Endothelial cell of umbilical vein (primary cell): ENCODE measurements around the gene CCS. TPM values are rescaled to one million over a fixed set of nuclear protein-coding genes. Genes with fewer than 3 reads are reported as not detected.

Source experiments
- BruUV-seq: library from RNA; stranded (reverse); fragments of 400-500 nt; replicated peaks from 2 replicates; lab custom pipeline; 2021; lab: Mats Ljungman, UMichigan
- CTCF ChIA-PET: fragments of 300-600, 350-600 bp; sonication (Branson Sonifier 250); formaldehyde crosslinking; loops from one replicate; lab custom pipeline; 2021; ENCODE audit warnings: antibody characterized with exemption, inconsistent platforms; lab: Charles Lee
- POLR2A ChIA-PET: fragments of 300-600, 350-600 bp; sonication (Branson Sonifier 250); formaldehyde crosslinking; loops from one replicate; lab custom pipeline; 2021; ENCODE audit warnings: antibody characterized with exemption, inconsistent platforms; lab: Charles Lee
- DNase-seq: peaks from one replicate; pipeline ENCODE4 v3.0.0-alpha.2; 2011; ENCODE audit warnings: low read depth, low spot score
- FAIRE-seq: peaks from 2 replicates; lab custom pipeline; 2011; peaks lifted over from hg19 to GRCh38; lab: Jason Lieb, UNC
- H2AFZ ChIP-seq: 2 replicates; pipeline ENCODE4 v1.6.0; 2012; ENCODE audit warnings: low read depth, low read length, control low read depth, inconsistent platforms
- H3K27ac ChIP-seq: 2 replicates; pipeline ENCODE4 v1.5.1; 2011; ENCODE audit warnings: low read depth, mild to moderate bottlenecking, control low read depth, low read length, moderate library complexity; ENCODE audit not compliant: insufficient read depth
- H3K27me3 ChIP-seq, 2 experiments: 2 replicates each; pipeline versions ENCODE4 v1.6.0 to v1.6.1; 2011; ENCODE audit warnings: low read length in 2 of 2, mixed read lengths in 1 of 2; ENCODE audit not compliant: control insufficient read depth in 2 of 2, insufficient read depth in 2 of 2
- H3K36me3 ChIP-seq, 2 experiments: 2 replicates in 1 of 2; 3 replicates in 1 of 2; pipeline ENCODE4 v1.5.1; 2011; ENCODE audit warnings: low read length in 2 of 2, mild to moderate bottlenecking in 1 of 2, moderate library complexity in 1 of 2; ENCODE audit not compliant: control insufficient read depth in 2 of 2, insufficient read depth in 2 of 2; ENCODE audit errors: extremely low read depth in 1 of 2
- H3K4me1 ChIP-seq: 3 replicates; pipeline ENCODE4 v1.5.1; 2011; ENCODE audit warnings: mild to moderate bottlenecking, low read length; ENCODE audit not compliant: control insufficient read depth, insufficient read depth; ENCODE audit errors: extremely low read depth
- H3K4me2 ChIP-seq: 2 replicates; pipeline ENCODE4 v1.6.1; 2011; ENCODE audit warnings: low read length, control low read depth, mixed read lengths; ENCODE audit not compliant: insufficient read depth
- H3K4me3 ChIP-seq, 3 experiments: fragments of 200-600 bp in 1 of 3; sonication (generic), shearing (Covaris generic) in 1 of 3; replicated peaks in 1 of 3; 2 replicates each; pipeline ENCODE4 v1.5.1; 2011 to 2016; ENCODE audit warnings: control low read depth in 3 of 3, low read length in 3 of 3, mild to moderate bottlenecking in 2 of 3, inconsistent platforms in 1 of 3, low read depth in 1 of 3, moderate library complexity in 1 of 3; ENCODE audit not compliant: insufficient read depth in 1 of 3
- H3K79me2 ChIP-seq: 2 replicates; pipeline ENCODE4 v1.6.0; 2012; ENCODE audit warnings: low read length, inconsistent platforms; ENCODE audit not compliant: control insufficient read depth, insufficient read depth
- H3K9ac ChIP-seq: replicated peaks from 2 replicates; pipeline ENCODE3; 2011; ENCODE audit warnings: low read length, control low read depth; ENCODE audit not compliant: insufficient read depth; ENCODE audit errors: extremely low read depth
- H3K9me1 ChIP-seq: replicated peaks from 3 replicates; pipeline ENCODE4 v1.6.0; 2011; ENCODE audit warnings: mild to moderate bottlenecking, low read length; ENCODE audit not compliant: control insufficient read depth, insufficient read depth; ENCODE audit errors: extremely low read depth
- H3K9me3 ChIP-seq: replicated peaks from 2 replicates; pipeline ENCODE4 v1.5.1; 2012; ENCODE audit warnings: low read length, inconsistent platforms; ENCODE audit not compliant: control insufficient read depth, insufficient read depth
- H4K20me1 ChIP-seq: replicated peaks from 2 replicates; pipeline ENCODE3; 2011; ENCODE audit warnings: mild to moderate bottlenecking, low read length; ENCODE audit not compliant: control insufficient read depth, insufficient read depth; ENCODE audit errors: extremely low read depth
- EZH2 ChIP-seq: IDR thresholded peaks from 2 replicates; pipeline ENCODE4 v1.6.1; 2012; ENCODE audit warnings: borderline replicate concordance, low read depth, mild to moderate bottlenecking, moderate library complexity, low read length, inconsistent platforms; ENCODE audit not compliant: severe bottlenecking
- FOS ChIP-seq: IDR thresholded peaks from 2 replicates; pipeline ENCODE4 v1.6.1; 2011; ENCODE audit warnings: mild to moderate bottlenecking, low read length, moderate library complexity, borderline replicate concordance; ENCODE audit not compliant: insufficient read depth
- GATA2 ChIP-seq: IDR thresholded peaks from 2 replicates; pipeline ENCODE4 v1.7.0; 2011; ENCODE audit warnings: low read depth, mild to moderate bottlenecking, moderate library complexity, mixed read lengths, low read length; ENCODE audit not compliant: insufficient read length, insufficient read depth
- JUN ChIP-seq: IDR thresholded peaks from 2 replicates; pipeline ENCODE4 v1.6.1; 2011; ENCODE audit warnings: borderline replicate concordance, low read depth; ENCODE audit not compliant: insufficient read length, insufficient read depth
- MYC ChIP-seq: IDR thresholded peaks from one replicate; pipeline ENCODE4 v1.6.1; 2011; ENCODE audit warnings: mild to moderate bottlenecking, low read depth, low read length
- POLR2A ChIP-seq: IDR thresholded peaks from 2 replicates; pipeline ENCODE4 v1.6.1; 2012; ENCODE audit warnings: low read depth, mild to moderate bottlenecking, control low read depth, low read length
- POLR2AphosphoS5 ChIP-seq: IDR thresholded peaks from 2 replicates; pipeline ENCODE4 v1.6.1; 2012; ENCODE audit warnings: low read depth, mild to moderate bottlenecking, control low read depth, low read length, moderate library complexity; ENCODE audit not compliant: insufficient read depth
- dilution Hi-C: fragments of 300-500 bp; cut with MboI; formaldehyde crosslinking; loops from one replicate; pipeline ENCODE4 v1.15.0; 2019; ENCODE audit warnings: low sequenced_read_pairs; ENCODE audit not compliant: extremely low pct_ligation_motif_present
- intact Hi-C: fragments of 100-400 bp; cut with micrococcal nuclease; formaldehyde crosslinking; loops from one replicate; pipeline ENCODE4 v1.10.0; 2022
- polyA plus RNA-seq, 4 experiments: library from polyadenylated mRNA; depleted of rRNA in 3 of 4; stranded (reverse) in 3 of 4; unstranded in 1 of 4; fragments of >200 nt; gene quantifications; 2 replicates each; pipeline versions ENCODE4 v1.2.1 to v1.2.3, GENCODE V29; 2011 to 2012; ENCODE audit warnings: missing spikeins in 1 of 4
- small RNA-seq: library from RNA; depleted of rRNA; stranded (forward); fragments of <200 nt; gene quantifications from one replicate; pipeline ENCODE3, GENCODE V24; 2012; ENCODE audit warnings: low replicate concordance, low read depth; ENCODE audit not compliant: insufficient read depth, insufficient read length
- total RNA-seq: library from RNA; stranded (reverse); gene quantifications from 2 replicates; pipeline ENCODE4 v1.2.3, GENCODE V29; 2021
- TF ChIP-seq, protein P1 (sequence below), 2 donors: IDR thresholded peaks; 1 replicate in 1 of 2; 2 replicates in 1 of 2; pipeline ENCODE4 v1.5.1; 2011; ENCODE audit warnings: low read length in 2 of 2, mild to moderate bottlenecking in 2 of 2, moderate library complexity in 2 of 2, control low read depth in 1 of 2, inconsistent platforms in 1 of 2, low read depth in 1 of 2; ENCODE audit not compliant: insufficient read depth in 1 of 2; ENCODE audit errors: extremely low read depth in 1 of 2
- TF ChIP-seq, protein P2 (sequence below): IDR thresholded peaks from 2 replicates; pipeline ENCODE4 v1.6.1; 2011; ENCODE audit not compliant: insufficient read depth, insufficient read length

Gene CCS
- total and polyA plus RNA-seq, 2 donors (not counting 3 experiments of a cell fraction or from before 2014, with no cell fraction given) = 38.7 to 39.0 TPM

DNA sequence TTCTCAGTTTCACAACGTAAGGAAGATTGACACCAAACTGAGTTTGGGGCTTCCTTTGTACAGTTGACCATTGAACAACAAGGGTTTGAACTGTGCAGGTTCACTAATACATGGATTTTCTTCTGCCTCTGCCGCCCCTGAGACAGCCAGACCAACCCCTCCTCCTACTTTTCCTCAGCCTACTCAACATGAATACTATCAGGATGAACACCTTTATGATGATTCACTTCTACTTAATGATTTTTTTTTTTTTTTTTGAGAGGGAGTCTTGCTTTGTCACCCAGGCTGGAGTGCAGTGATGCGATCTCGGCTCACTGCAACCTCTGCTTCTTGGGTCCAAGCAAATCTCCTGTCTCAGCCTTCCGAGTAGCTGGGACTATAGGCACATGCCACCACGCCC, 60.1 kb downstream of the CCS start:
- no peak overlapping the region for H3K27ac ChIP-seq
- H3K27me3 ChIP-seq = no peaks in the 10 kb centered on the region
- peaks cover 38% of the 10 kb centered on the region for H3K79me2 ChIP-seq
- no peak overlapping the region for H3K4me3 ChIP-seq
- no peaks in the 10 kb centered on the region for H3K9me3 ChIP-seq
- intact Hi-C loops = no loop called here
- H3K9ac ChIP-seq = no peak overlapping the region
- no peaks in the 10 kb centered on the region for H3K9me1 ChIP-seq
- FAIRE-seq (no peak), DNase-seq (no peak)
- ChIA-PET POLR2A (interaction anchor here (1.3 kb wide), 1 partner anchor 15 kb away, joined by 3 read pairs; no protein-coding TSS in a partner anchor), CTCF (interaction anchor here (0.7 to 1.1 kb wide), 3 partner anchors 15 to 73 kb away, joined by 3 to 4 read pairs (median 3); partner anchors contain the start of gene RBM4)
- H3K36me3 ChIP-seq = peaks cover 5 to 9% of the 10 kb centered on the region in 2 experiments
- no peaks in the 10 kb centered on the region for H3K4me1 ChIP-seq
- no peak overlapping the region for H3K4me2 ChIP-seq
- H2AFZ ChIP-seq = no peak overlapping the region
- dilution Hi-C loops = no loop called here
- BruUV-seq = no TSS peak
- H4K20me1 ChIP-seq = peaks cover 6% of the 10 kb centered on the region
- TF ChIP-seq JUN (no peak), GATA2 (no peak), POLR2AphosphoS5 (no peak), EZH2 (no peak), MYC (no peak), FOS (no peak), POLR2A (no peak)
- TF ChIP-seq, protein P1, sequence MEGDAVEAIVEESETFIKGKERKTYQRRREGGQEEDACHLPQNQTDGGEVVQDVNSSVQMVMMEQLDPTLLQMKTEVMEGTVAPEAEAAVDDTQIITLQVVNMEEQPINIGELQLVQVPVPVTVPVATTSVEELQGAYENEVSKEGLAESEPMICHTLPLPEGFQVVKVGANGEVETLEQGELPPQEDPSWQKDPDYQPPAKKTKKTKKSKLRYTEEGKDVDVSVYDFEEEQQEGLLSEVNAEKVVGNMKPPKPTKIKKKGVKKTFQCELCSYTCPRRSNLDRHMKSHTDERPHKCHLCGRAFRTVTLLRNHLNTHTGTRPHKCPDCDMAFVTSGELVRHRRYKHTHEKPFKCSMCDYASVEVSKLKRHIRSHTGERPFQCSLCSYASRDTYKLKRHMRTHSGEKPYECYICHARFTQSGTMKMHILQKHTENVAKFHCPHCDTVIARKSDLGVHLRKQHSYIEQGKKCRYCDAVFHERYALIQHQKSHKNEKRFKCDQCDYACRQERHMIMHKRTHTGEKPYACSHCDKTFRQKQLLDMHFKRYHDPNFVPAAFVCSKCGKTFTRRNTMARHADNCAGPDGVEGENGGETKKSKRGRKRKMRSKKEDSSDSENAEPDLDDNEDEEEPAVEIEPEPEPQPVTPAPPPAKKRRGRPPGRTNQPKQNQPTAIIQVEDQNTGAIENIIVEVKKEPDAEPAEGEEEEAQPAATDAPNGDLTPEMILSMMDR (IDR thresholded peaks at IDR 0.05; ENCODE audit: extremely low read depth in 1 of 2, insufficient read depth in 1 of 2, low read depth in 1 of 2, low read length in 2 of 2) = no peak
- TF ChIP-seq, protein P2, sequence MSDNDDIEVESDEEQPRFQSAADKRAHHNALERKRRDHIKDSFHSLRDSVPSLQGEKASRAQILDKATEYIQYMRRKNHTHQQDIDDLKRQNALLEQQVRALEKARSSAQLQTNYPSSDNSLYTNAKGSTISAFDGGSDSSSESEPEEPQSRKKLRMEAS = no peak

Small RNA genes within 50 kb of the gene (small RNA-seq; reads per million reads assigned to genes)
- not detected for gene RNU4-39P

Other genes starting within 250 kb of the CCS start
- 51.1 and 53.1 TPM in 2 replicates for gene BRMS1, start 248.1 kb upstream of the CCS start, total RNA-seq
- gene BRMS1, start 248.1 kb upstream of the CCS start, polyA plus RNA-seq = 43.8 and 51.4 TPM in 2 replicates
- 21.2 and 22.7 TPM in 2 replicates for gene B4GAT1, start 245.6 kb upstream of the CCS start, total RNA-seq
- gene B4GAT1, start 245.6 kb upstream of the CCS start, polyA plus RNA-seq = 21.6 and 23.7 TPM in 2 replicates
- gene SLC29A2, start 221.4 kb upstream of the CCS start, total RNA-seq = 4.8 and 5.2 TPM in 2 replicates
- gene SLC29A2, start 221.4 kb upstream of the CCS start, polyA plus RNA-seq = 2.4 TPM in 2 replicates
- gene NPAS4, start 172.2 kb upstream of the CCS start, total RNA-seq = not detected in 2 replicates
- gene NPAS4, start 172.2 kb upstream of the CCS start, polyA plus RNA-seq = not detected in 2 replicates
- 69.1 and 72.1 TPM in 2 replicates for gene MRPL11, start 154.3 kb upstream of the CCS start, total RNA-seq
- 52.2 and 54.9 TPM in 2 replicates for gene MRPL11, start 154.3 kb upstream of the CCS start, polyA plus RNA-seq
- gene PELI3, start 126.3 kb upstream of the CCS start, total RNA-seq = 2.9 and 5.5 TPM in 2 replicates
- 2.8 and 3.0 TPM in 2 replicates for gene PELI3, start 126.3 kb upstream of the CCS start, polyA plus RNA-seq
- gene DPP3, start 112.8 kb upstream of the CCS start, total RNA-seq = 46.4 and 56.0 TPM in 2 replicates
- 50.4 and 55.8 TPM in 2 replicates for gene DPP3, start 112.8 kb upstream of the CCS start, polyA plus RNA-seq
- gene BBS1, start 82.5 kb upstream of the CCS start, total RNA-seq = 29.5 and 32.9 TPM in 2 replicates
- 27.7 and 29.2 TPM in 2 replicates for gene BBS1, start 82.5 kb upstream of the CCS start, polyA plus RNA-seq
- gene ZDHHC24, start 47.1 kb upstream of the CCS start, total RNA-seq = 18.3 and 20.1 TPM in 2 replicates
- gene ZDHHC24, start 47.1 kb upstream of the CCS start, polyA plus RNA-seq = 21.1 and 27.6 TPM in 2 replicates
- gene ACTN3, start 46.3 kb upstream of the CCS start, total RNA-seq = 0.18 TPM in 1 of 2 replicates, not detected in the other
- 0.10 and 0.17 TPM in 2 replicates for gene ACTN3, start 46.3 kb upstream of the CCS start, polyA plus RNA-seq
- 11.0 and 14.4 TPM in 2 replicates for gene CTSF, start 24.6 kb upstream of the CCS start, total RNA-seq
- gene CTSF, start 24.6 kb upstream of the CCS start, polyA plus RNA-seq = 27.7 and 30.7 TPM in 2 replicates
- 0.22 and 0.28 TPM in 2 replicates for gene CCDC87, start 122 bp upstream of the CCS start, total RNA-seq
- 0.06 and 0.08 TPM in 2 replicates for gene CCDC87, start 122 bp upstream of the CCS start, polyA plus RNA-seq
- gene RBM14, start 23.4 kb downstream of the CCS start, total RNA-seq = 95.9 and 104 TPM in 2 replicates
- 44.0 and 49.6 TPM in 2 replicates for gene RBM14, start 23.4 kb downstream of the CCS start, polyA plus RNA-seq
- gene RBM4, start 45.5 kb downstream of the CCS start, total RNA-seq = 148 and 153 TPM in 2 replicates
- 345 and 361 TPM in 2 replicates for gene RBM4, start 45.5 kb downstream of the CCS start, polyA plus RNA-seq
- gene RBM4B, start 84.7 kb downstream of the CCS start, total RNA-seq = 19.4 and 22.2 TPM in 2 replicates
- gene RBM4B, start 84.7 kb downstream of the CCS start, polyA plus RNA-seq = 25.4 and 31.2 TPM in 2 replicates
- 18.7 and 19.8 TPM in 2 replicates for gene SPTBN2, start 136.0 kb downstream of the CCS start, total RNA-seq
- 3.8 and 3.9 TPM in 2 replicates for gene SPTBN2, start 136.0 kb downstream of the CCS start, polyA plus RNA-seq